ENCODE measurements around the gene CLMP.
A peak's percentile ranks its signal among the peaks of the same experiment; 100 is the strongest.
"Not testable (repeated sequence)": the region's sequence is repeated elsewhere in the genome, so short reads cannot be mapped to it uniquely, and the experiment has no call there.

Gene CLMP

GRCh38 chr11:123076484-123076883, 118.6 kb downstream of the CLMP start:
- no peak for DNase-seq

- DNase-seq = no peak
Observed at GRCh38 chr11:123073343-123074057, 121.5 kb downstream of the CLMP start.

- no peak for DNase-seq
Observed at GRCh38 chr11:123072762-123073161, 122.3 kb downstream of the CLMP start.

GRCh38 chr11:123072332-123072761, 122.7 kb downstream of the CLMP start:
- DNase-seq = no peak

GRCh38 chr11:123069908-123070821, 124.9 kb downstream of the CLMP start:
- DNase-seq = peak; percentile 29

- no peak for DNase-seq
Observed at GRCh38 chr11:123065621-123066020, 129.4 kb downstream of the CLMP start.

- peak; percentile 23 for DNase-seq
Observed at GRCh38 chr11:123063826-123064657, 131.0 kb downstream of the CLMP start.

- peak; percentile 53 for DNase-seq
Observed at GRCh38 chr11:123062892-123063825, 131.9 kb downstream of the CLMP start.

- DNase-seq = peak; percentile 99
Observed at GRCh38 chr11:123062158-123062891, 132.7 kb downstream of the CLMP start.

- DNase-seq = peak; percentile 69
Observed at GRCh38 chr11:123061403-123062157, 133.5 kb downstream of the CLMP start, which contains the start of gene HSPA8. HSPA8 (minus strand) TSS chr11:123062136; CDS start chr11:123061324, 812 bp downstream.

- DNase-seq = no peak
Observed at GRCh38 chr11:123060277-123061000, 134.6 kb downstream of the CLMP start.

GRCh38 chr11:123059041-123059920, 135.8 kb downstream of the CLMP start:
- not testable (repeated sequence) for DNase-seq

GRCh38 chr11:123057661-123058305, 137.3 kb downstream of the CLMP start:
- peak; percentile 24 for DNase-seq

- DNase-seq = no peak
Observed at GRCh38 chr11:123056835-123057491, 138.1 kb downstream of the CLMP start.

- no peak for DNase-seq
Observed at GRCh38 chr11:123055191-123055901, 139.7 kb downstream of the CLMP start.

- DNase-seq = peak; percentile 37
Observed at GRCh38 chr11:123054301-123055065, 140.6 kb downstream of the CLMP start.

Measured in CD4-positive, alpha-beta T cell treated with Interleukin-6 for 4 hours (primary cell).